Neuronal stem cell (in vitro differentiated cells): ENCODE results near the gene ATP1A2.

Source experiments
- DNase-seq: peaks from one replicate; pipeline ENCODE4 v3.0.0-alpha.2; 2013; ENCODE audit warnings: low spot score
- H2AFZ ChIP-seq: one replicate; pipeline ENCODE4 v1.6.1; 2013; ENCODE audit warnings: mild to moderate bottlenecking, low read length, inconsistent platforms
- H2AK5ac ChIP-seq: 2 replicates; pipeline ENCODE4 v1.6.1; 2013; ENCODE audit warnings: low read depth, mild to moderate bottlenecking, inconsistent platforms, low read length, moderate library complexity, mixed read lengths
- H2BK120ac ChIP-seq: 2 replicates; pipeline ENCODE4 v1.6.1; 2013; ENCODE audit warnings: low read depth, mild to moderate bottlenecking, inconsistent platforms, low read length, moderate library complexity, mixed read lengths
- H2BK12ac ChIP-seq: one replicate; pipeline ENCODE4 v1.6.1; 2013; ENCODE audit warnings: low read length, inconsistent platforms
- H2BK15ac ChIP-seq: 2 replicates; pipeline ENCODE4 v1.6.1; 2013; ENCODE audit warnings: mild to moderate bottlenecking, low read length, inconsistent platforms, mixed read lengths
- H2BK5ac ChIP-seq: one replicate; pipeline ENCODE4 v1.6.1; 2013; ENCODE audit warnings: inconsistent platforms, mild to moderate bottlenecking, low read length, moderate library complexity
- H3K14ac ChIP-seq: one replicate; pipeline ENCODE4 v1.6.1; 2013; ENCODE audit warnings: low read length, inconsistent platforms
- H3K18ac ChIP-seq: 2 replicates; pipeline ENCODE4 v1.6.1; 2013; ENCODE audit warnings: low read length, inconsistent platforms
- H3K23ac ChIP-seq: 2 replicates; pipeline ENCODE4 v1.6.1; 2013; ENCODE audit warnings: low read depth, mild to moderate bottlenecking, mixed read lengths, low read length, inconsistent platforms; ENCODE audit not compliant: poor library complexity
- H3K27ac ChIP-seq: replicated peaks from 3 replicates; pipeline ENCODE4 v1.5.1; 2013; ENCODE audit warnings: low read length, inconsistent platforms
- H3K27me3 ChIP-seq, 3 experiments: 2 replicates each; pipeline ENCODE4 v1.6.1; 2013; ENCODE audit warnings: low read length in 3 of 3, mild to moderate bottlenecking in 2 of 3, inconsistent platforms in 1 of 3, low read depth in 1 of 3, mixed read lengths in 1 of 3, moderate library complexity in 1 of 3; ENCODE audit not compliant: control insufficient read depth in 3 of 3, insufficient read depth in 3 of 3
- H3K36me3 ChIP-seq, 2 donors: replicated peaks in 1 of 2; 2 replicates each; pipeline ENCODE4 v1.6.1; 2013; ENCODE audit warnings: low read length in 2 of 2; ENCODE audit not compliant: control insufficient read depth in 2 of 2, insufficient read depth in 2 of 2
- H3K4ac ChIP-seq: 2 replicates; pipeline ENCODE4 v1.6.1; 2013; ENCODE audit warnings: inconsistent platforms, mild to moderate bottlenecking, low read length, moderate library complexity
- H3K4me1 ChIP-seq, 2 donors: 1 replicate in 1 of 2; 2 replicates in 1 of 2; pipeline ENCODE4 v1.6.1; 2013; ENCODE audit warnings: low read length in 2 of 2, low read depth in 1 of 2; ENCODE audit not compliant: control insufficient read depth in 2 of 2, insufficient read depth in 1 of 2
- H3K4me2 ChIP-seq: one replicate; pipeline ENCODE4 v1.6.1; 2013; ENCODE audit warnings: mild to moderate bottlenecking, low read length, inconsistent platforms; ENCODE audit not compliant: insufficient read depth, poor library complexity, severe bottlenecking
- H3K4me3 ChIP-seq, 2 donors: 2 replicates each; pipeline ENCODE4 v1.5.1; 2013; ENCODE audit warnings: low read length in 2 of 2, mild to moderate bottlenecking in 2 of 2, inconsistent platforms in 1 of 2, moderate library complexity in 1 of 2
- H3K79me1 ChIP-seq: one replicate; pipeline ENCODE4 v1.6.1; 2013; ENCODE audit warnings: low read depth, mild to moderate bottlenecking, inconsistent platforms, low read length, moderate library complexity
- H3K9ac ChIP-seq: one replicate; pipeline ENCODE4 v1.6.1; 2013; ENCODE audit warnings: mild to moderate bottlenecking, low read depth, low read length, inconsistent platforms; ENCODE audit not compliant: poor library complexity
- H3K9me3 ChIP-seq, 2 donors: replicated peaks in 1 of 2; 2 replicates each; pipeline versions ENCODE3 to v1.6.1; 2013; ENCODE audit warnings: low read length in 2 of 2, mild to moderate bottlenecking in 2 of 2, inconsistent platforms in 1 of 2, low read depth in 1 of 2, mixed read lengths in 1 of 2, moderate library complexity in 1 of 2; ENCODE audit not compliant: control insufficient read depth in 2 of 2, insufficient read depth in 1 of 2
- H4K8ac ChIP-seq: one replicate; pipeline ENCODE4 v1.6.1; 2013; ENCODE audit warnings: low read depth, mild to moderate bottlenecking, inconsistent platforms, low read length, moderate library complexity
- H4K91ac ChIP-seq: one replicate; pipeline ENCODE4 v1.6.1; 2013; ENCODE audit warnings: low read length, low read depth, mild to moderate bottlenecking, inconsistent platforms; ENCODE audit not compliant: poor library complexity
- WGBS, 2 donors: extraction: QIAGEN DNeasy Blood & Tissue Kit; methylation state at CpG; one replicate each; pipeline ENCODE4 v1.1.7; 2013; ENCODE audit warnings: missing lambda C conversion rate in 2 of 2, mixed read lengths in 1 of 2; ENCODE audit not compliant: insufficient read length in 2 of 2, insufficient replicate concordance in 1 of 2; ENCODE audit errors: extremely low coverage in 2 of 2; 5-methylcytosine and 5-hydroxymethylcytosine counted together

The ATP1A2 gene

GRCh38 chr1:160074865-160075264 is 40.7 kb upstream of the ATP1A2 start:
- Histone ChIP-seq H3K9ac (no peak overlapping the region), H2BK5ac (no peak overlapping the region), H3K9me3 (peaks cover 0 to 2% of the 10 kb centered on the region in 2 donors), H3K4me1 (peaks cover 0 to 5% of the 10 kb centered on the region in 2 donors), H4K8ac (no peak overlapping the region), H3K4me3 (no peak overlapping the region), H2BK15ac (no peak overlapping the region), H3K36me3 (no peaks in the 10 kb centered on the region), H3K79me1 (no peaks in the 10 kb centered on the region), H3K4me2 (no peak overlapping the region), H3K4ac (no peak overlapping the region), H3K18ac (no peak overlapping the region), H3K14ac (no peak overlapping the region), H4K91ac (no peak overlapping the region), H3K23ac (no peak overlapping the region), H2AK5ac (no peak overlapping the region), H2AFZ (no peak overlapping the region), H3K27me3 (peaks cover under 1 to 64% (median 4%) of the 10 kb centered on the region in 3 experiments), H3K27ac (no peak overlapping the region), H2BK12ac (no peak overlapping the region), H2BK120ac (no peak overlapping the region)
- no peak for DNase-seq
- no CpG with 5 or more reads among the region's 4 CpGs for WGBS, 2 donors

- no peak for DNase-seq
- no peak overlapping the region for H4K91ac ChIP-seq
- no peaks in the 10 kb centered on the region for H3K79me1 ChIP-seq
- H3K9me3 ChIP-seq = peaks cover 0 to 2% of the 10 kb centered on the region in 2 donors
- H2BK120ac ChIP-seq = no peak overlapping the region
- no peak overlapping the region for H3K4ac ChIP-seq
- H3K4me3 ChIP-seq = no peak overlapping the region
- no peak overlapping the region for H2BK15ac ChIP-seq
- no peak overlapping the region for H3K23ac ChIP-seq
- H4K8ac ChIP-seq = no peak overlapping the region
- no peak overlapping the region for H3K14ac ChIP-seq
- H3K4me1 ChIP-seq = peaks cover 0 to 1% of the 10 kb centered on the region in 2 donors
- no peaks in the 10 kb centered on the region for H3K36me3 ChIP-seq
- H2BK12ac ChIP-seq = no peak overlapping the region
- no peak overlapping the region for H2AK5ac ChIP-seq
- H3K27me3 ChIP-seq = peaks cover 0 to 68% (median 10%) of the 10 kb centered on the region in 3 experiments
- H3K27ac ChIP-seq = no peak overlapping the region
- H2AFZ ChIP-seq = no peak overlapping the region
- no peak overlapping the region for H3K18ac ChIP-seq
- no peak overlapping the region for H2BK5ac ChIP-seq
- H3K9ac ChIP-seq = no peak overlapping the region
- H3K4me2 ChIP-seq = no peak overlapping the region
- no CpG with 5 or more reads among the region's 2 CpGs for WGBS, 2 donors
These were observed 39.7 kb upstream of the ATP1A2 start for GRCh38 chr1:160075836-160076235.

- DNase-seq = no peak
- H3K27ac ChIP-seq = no peak overlapping the region
- H3K4me3 ChIP-seq = no peak overlapping the region
- no CpG with 5 or more reads among the region's 3 CpGs for WGBS, 2 donors
- no peaks in the 10 kb centered on the region for H3K79me1 ChIP-seq
- H3K14ac ChIP-seq = no peak overlapping the region
- H3K9ac ChIP-seq = no peak overlapping the region
- no peak overlapping the region for H3K4me2 ChIP-seq
- H2BK120ac ChIP-seq = no peak overlapping the region
- H3K27me3 ChIP-seq = peaks cover 0 to 68% (median 10%) of the 10 kb centered on the region in 3 experiments
- no peak overlapping the region for H2AFZ ChIP-seq
- no peak overlapping the region for H3K4ac ChIP-seq
- H4K8ac ChIP-seq = no peak overlapping the region
- no peak overlapping the region for H2BK15ac ChIP-seq
- no peak overlapping the region for H2BK12ac ChIP-seq
- H3K9me3 ChIP-seq = peaks cover 0 to 2% of the 10 kb centered on the region in 2 donors
- H3K36me3 ChIP-seq = no peaks in the 10 kb centered on the region
- H3K23ac ChIP-seq = no peak overlapping the region
- H3K18ac ChIP-seq = no peak overlapping the region
- no peaks in the 10 kb centered on the region for H3K4me1 ChIP-seq
- no peak overlapping the region for H4K91ac ChIP-seq
- H2AK5ac ChIP-seq = no peak overlapping the region
- H2BK5ac ChIP-seq = no peak overlapping the region
These were observed 39.3 kb upstream of the ATP1A2 start for GRCh38 chr1:160076295-160076694.

- H3K4me2 ChIP-seq = no peak overlapping the region
- H2BK12ac ChIP-seq = no peak overlapping the region
- H3K14ac ChIP-seq = no peak overlapping the region
- H2AFZ ChIP-seq = no peak overlapping the region
- no peaks in the 10 kb centered on the region for H3K36me3 ChIP-seq
- H2BK5ac ChIP-seq = no peak overlapping the region
- H4K91ac ChIP-seq = no peak overlapping the region
- H3K4me3 ChIP-seq = no peak overlapping the region
- no peak overlapping the region for H2BK120ac ChIP-seq
- peaks cover 0 to 65% (median 21%) of the 10 kb centered on the region in 3 experiments for H3K27me3 ChIP-seq
- no peak overlapping the region for H4K8ac ChIP-seq
- H3K79me1 ChIP-seq = no peaks in the 10 kb centered on the region
- no peak overlapping the region for H2AK5ac ChIP-seq
- no peak overlapping the region for H3K4ac ChIP-seq
- peaks cover 0 to 2% of the 10 kb centered on the region in 2 donors for H3K9me3 ChIP-seq
- H3K9ac ChIP-seq = no peak overlapping the region
- no peaks in the 10 kb centered on the region for H3K4me1 ChIP-seq
- H3K27ac ChIP-seq = no peak overlapping the region
- no peak overlapping the region for H2BK15ac ChIP-seq
- H3K18ac ChIP-seq = no peak overlapping the region
- H3K23ac ChIP-seq = no peak overlapping the region
- no peak for DNase-seq
These were observed 38.1 kb upstream of the ATP1A2 start for GRCh38 chr1:160077486-160077885.
